ACHN (cell line): ENCODE data around the gene MRPL54.
A peak's percentile ranks its signal among the peaks of the same experiment; 100 is the strongest.

ENCODE experiments used
- DNase-seq: peaks from one replicate; pipeline ENCODE4 v3.0.0-alpha.2; 2015
- in situ Hi-C: cut with HindIII; loops from 2 replicates; pipeline ENCODE4 v1.10.0; 2017; ENCODE audit warnings: low sequenced_read_pairs, low pct_ligation_motif_present, low pct_unique_long_range_greater_than_20kb

Gene MRPL54

DNA sequence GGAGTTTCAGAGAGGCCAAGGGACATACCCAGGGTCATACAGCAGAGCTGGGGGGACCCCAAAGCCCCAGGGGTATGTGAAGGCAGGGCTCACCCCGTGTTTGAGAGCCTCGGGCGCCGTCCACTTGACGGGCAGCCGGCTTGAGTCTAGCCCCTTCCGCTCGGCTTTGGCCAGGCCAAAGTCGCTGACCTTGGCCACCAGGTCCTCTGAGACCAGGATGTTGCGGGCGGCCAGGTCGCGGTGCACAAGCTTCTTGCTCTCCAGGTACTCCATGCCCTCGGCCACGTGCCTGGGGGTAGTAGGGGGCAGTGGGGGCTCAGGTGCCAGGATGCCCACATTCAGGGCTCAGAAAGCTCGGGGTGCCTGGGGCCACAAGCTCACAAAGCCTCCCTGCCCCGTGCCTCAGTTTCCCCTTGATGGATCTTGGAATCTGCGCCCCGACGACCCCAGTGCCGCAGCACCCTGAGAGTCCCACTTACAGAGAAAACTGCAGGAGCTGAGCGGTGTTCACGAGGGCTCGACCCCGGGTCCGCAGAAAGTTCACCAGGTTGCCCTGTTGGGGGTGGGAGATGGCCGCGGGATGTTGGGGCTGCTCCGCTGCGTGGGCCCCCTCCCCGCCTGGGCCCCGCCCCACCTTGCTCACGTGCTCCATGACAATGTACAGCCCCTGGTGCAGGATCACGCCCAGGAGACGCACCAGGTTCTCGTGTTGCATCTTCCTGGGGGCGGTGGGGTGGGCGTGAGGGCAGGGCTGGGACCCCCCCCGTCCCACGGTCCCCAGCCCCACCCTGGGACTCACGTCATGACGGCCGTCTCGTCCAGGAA, 16.6 kb downstream of the MRPL54 start:
- in situ Hi-C loops, result no loop called here
- no peak for DNase-seq

DNA sequence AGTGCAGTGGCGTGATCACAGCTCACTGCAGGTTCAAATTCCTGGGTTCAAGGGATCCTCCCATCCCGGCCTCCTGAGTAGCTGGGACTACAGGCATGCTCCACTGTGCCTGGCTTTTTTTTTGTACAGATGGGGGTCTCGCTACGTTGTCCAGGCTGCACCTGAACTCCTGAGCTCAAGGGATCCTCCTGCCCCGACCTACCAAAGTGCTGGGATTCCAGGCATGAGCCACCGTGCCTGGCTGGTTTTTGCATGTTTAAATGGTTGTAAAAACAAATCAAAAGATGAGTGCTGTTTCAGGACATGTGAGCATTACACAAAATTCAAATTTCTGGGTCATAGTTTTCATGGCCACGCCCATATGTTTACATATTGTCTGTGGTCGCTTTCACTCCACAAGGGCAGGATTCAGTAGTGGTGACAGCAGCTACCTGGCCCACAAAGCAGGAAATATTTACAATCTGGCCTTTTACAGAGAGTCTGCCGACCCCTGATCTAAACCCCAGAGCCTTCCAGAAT, 18.4 kb downstream of the MRPL54 start:
- in situ Hi-C loops, result no loop called here
- DNase-seq, result no peak

DNA sequence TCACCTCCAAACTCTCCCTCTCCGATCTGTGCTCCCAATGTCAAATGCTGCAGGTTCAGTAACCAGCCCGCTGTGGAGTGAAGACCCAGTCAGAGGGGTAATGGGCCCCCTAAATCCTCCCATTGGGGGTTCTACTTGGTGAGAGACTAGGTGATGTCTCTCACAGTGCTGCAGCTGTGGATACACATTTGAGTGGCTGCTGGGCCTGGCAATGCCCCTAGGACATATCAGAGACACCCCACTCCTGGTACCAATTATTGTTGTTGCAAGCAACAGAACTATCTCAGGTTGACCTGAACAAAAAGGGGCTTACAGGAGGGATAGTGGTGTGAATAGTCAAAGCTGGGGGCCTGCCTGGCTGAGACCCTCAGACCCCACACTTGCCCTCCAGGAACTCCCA, 19.1 kb downstream of the MRPL54 start:
- DNase-seq, result no peak
- in situ Hi-C loops, result no loop called here

DNA sequence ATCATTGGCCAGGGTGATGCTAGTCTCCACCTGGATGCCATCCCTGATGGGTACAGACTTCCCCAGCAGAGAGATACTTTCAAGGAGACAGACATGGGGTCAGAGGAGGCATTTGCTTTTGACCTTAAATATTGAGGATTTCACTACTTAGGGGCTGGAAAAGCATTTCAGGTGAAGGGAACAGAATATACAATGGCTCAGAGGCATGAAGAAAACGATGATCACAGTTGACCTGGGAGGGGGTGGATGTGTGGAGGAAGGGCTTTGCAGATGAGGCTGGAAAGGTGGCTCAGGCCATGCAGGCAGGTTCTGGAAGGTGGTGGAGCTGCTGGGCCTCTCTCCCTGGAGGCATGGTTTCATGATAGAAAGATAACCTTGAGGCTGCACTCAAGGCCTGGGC, 19.8 kb downstream of the MRPL54 start:
- in situ Hi-C loops, result no loop called here
- no peak for DNase-seq

DNA sequence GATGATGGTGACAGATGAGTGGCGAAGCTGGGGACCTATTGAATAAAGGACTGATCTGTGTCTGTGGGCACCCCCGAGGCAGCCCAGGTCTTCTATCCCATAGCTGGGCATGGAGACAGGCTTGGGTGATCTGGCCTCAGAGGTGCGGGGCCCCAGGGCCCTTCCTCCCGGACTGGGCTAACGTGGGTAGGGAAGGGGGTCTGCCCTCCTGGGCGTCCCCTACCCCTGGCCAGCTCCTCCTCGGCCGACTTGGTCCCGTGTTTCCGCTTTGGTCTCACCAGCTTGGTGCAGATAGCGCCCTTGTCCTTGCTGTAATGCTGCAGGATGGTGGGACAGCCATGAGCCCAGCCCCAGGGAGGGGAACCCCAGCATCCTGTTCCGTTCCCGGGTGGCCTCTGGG, 20.4 kb downstream of the MRPL54 start:
- no peak for DNase-seq
- in situ Hi-C loops, result no loop called here

DNA sequence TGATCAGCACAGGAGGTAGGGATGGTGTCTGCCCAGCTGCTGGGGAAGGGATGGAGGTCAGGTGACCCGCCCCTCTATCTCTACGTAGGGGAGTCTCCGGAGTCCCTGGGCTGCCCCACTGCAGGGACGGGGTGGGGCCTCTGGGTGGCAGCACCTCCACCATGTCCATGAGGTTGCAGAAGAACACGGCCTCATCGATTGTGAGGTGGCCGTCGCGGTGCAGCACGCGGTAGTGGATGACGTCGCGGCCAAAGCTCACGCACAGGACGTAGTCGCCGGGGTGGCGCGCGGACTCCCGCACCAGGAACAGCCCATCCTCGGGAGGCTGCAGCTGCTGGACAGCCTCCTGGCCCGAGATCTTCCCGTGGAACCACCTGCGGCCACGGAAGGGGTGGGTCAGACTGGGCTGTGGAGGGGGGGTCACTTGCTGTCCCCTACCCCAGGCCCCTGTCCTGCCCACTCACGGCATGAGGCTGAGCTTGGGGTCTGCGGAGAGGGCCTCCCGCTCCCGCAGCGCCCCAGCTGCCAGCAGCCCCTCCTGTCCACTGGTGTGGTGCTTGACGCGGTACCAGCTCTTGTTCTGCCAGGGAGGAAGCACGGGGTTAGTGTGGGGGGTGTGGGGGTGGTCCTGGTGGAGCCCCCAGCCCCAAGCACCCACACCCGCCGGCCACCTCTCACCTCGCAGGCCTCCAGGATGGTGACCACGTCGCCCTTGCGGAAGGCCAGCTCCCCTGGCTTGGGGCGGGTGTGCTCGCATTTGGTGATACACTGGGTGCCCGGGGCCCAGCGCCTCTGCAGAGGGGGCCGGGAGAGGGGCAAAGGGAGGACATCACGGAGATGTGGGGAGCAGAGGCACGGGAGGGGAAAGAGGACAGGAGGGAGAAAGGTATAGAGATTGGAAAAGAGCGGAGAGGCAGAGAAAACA, 21.4 kb downstream of the MRPL54 start:
- DNase-seq, result no peak
- in situ Hi-C loops, result no loop called here

DNA sequence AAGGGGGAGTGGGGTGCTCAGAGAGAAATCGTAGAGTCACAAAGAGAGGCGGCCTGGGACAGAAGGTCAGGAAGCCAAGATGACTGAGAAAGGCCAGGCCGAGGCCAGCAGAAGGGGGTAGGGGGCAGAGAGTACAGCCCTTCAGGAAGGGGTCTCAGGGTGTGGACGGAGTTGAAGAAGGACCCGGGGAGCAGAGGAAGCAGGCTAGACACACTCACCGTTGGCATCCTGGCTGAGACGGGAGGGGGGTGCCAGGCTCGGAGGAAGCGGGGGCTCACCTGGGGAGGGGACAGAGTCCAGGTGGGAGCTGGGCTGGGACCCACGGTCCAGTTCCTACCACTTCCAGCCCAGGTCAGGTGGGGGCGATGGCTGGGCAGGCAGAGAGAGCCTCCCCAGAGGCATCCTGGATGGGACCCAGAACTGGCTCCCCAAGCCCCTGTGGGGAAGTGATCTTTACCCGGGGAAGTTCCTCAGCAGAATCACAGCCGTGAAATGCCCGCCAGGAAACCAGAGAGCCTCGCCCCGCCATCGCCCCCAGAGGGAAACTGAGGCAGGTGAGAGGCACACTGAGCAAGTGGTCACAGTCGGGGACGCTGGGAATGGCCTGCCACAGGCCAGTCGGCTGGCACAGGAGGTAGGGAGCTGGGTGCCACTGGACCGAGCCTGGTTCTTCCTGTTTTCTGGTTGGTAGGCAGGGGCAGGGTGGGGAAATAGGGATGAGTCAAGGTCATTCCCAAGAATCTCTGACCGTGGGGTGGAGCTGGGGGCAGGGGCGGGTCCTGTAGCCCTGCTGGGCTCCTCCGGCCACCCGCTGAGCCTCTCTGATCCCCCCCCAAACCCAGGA, 22.3 kb downstream of the MRPL54 start:
- in situ Hi-C loops, result no loop called here
- DNase-seq, result peak; percentile 48

DNA sequence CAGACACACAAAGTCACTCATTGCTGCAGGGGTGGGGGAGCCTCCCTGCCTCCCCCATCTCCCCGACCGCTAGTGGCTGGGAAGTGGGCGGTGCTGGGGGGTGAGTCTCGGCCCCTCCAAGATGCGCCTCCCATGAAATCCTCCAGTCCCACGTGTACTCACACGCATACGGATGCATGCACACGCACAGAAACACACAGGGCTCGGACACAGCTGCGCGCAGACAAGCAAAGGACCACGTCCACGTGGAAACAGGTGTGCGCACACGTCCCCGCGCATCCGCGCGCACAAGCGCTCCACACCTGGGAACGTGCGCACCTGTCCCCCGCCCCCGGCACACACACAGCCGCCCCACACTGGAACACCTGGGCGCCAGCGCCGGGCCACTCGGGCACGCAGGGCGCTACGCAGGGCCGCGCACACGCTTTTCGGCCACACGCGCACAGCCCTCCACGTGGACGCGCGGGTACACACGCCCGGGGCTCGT, 23.0 kb downstream of the MRPL54 start:
- no peak for DNase-seq
- in situ Hi-C loops, result no loop called here

DNA sequence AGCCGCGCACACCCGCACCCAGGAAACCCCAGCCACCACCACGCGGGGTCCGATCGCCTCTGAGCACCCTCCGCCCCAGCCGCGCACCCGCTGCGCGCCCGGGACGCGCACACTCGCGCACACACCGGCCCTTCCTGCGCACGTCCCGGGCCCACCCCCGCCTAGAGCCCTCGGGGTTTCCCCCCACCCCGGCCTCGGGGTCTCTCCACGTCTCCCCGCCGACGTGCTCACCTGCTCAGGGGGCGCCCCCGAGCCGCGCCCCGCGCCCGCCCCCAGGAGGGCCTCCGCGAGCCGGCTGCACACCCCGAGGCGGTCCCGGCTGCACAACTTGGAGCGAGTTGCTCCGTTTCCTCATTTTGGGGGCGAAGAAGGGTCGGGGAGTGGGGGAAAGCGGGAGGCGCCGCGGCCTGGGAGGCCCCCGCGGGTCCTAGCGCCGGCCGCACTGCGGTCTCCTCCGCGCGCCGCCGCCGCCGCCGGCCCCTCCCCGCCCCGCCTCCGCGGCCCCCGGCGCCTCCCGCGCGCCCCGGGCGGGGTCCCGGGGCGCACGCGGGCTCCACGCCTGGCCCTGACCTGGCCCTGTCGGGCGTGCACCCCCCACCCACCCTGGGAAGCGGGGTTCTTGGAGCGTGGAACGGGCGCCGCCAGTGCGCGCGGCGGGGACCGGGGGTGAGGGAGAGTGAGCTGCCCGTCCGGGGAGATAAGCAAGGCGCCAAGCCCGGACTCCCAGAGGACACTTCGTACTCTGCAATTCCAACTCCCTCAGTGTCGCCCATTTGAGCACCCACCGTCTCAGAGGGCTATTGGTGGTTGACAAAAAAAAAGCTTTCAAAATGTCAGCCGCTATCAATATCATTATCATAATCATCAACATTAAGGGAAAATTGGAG, 23.7 kb downstream of the MRPL54 start, which contains the start of gene MATK:
TSS of gene MATK (minus strand) at position 444 of the 887 bp plus-strand sequence. CDS start 1,246 bp downstream, outside the sequence.
- in situ Hi-C loops, result no loop called here
- no peak for DNase-seq

DNA sequence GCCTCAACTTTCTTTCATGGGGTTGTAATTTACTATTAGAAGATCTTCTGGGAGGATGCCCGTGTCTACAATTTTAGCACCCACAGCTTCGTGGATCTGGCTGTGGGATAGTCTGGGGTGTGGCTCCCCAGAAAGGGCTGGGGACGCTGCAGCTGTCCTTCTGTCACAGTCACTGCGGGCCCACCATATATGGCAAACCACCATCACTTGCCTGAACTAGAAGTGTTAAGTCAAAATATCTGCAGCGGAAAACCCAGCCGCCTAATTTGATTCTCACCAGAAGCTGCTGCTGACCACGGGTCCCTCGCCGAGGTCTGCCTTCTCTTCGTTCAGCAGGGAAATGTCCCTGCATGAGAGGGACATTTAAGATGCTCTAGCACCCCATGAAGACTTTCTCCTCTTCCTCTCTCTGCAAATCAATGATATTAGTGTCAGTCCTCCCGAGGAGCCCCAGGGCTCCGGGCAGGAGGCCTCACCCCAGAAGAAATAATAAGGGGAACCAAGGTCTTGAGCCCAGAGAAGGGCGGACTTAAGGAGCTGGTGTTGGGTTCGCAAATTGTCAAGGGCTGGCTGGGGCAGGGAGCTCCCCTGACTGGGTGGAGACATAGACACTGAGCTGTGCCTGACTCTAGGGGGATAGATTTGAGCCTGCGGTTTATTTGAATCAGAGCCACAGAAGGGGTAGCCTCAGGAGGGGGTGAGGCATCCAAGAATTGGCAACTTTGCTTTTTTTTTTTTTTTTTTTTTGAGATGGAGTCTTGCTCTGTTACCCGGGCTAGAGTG, 26.7 kb downstream of the MRPL54 start:
- no peak for DNase-seq
- in situ Hi-C loops, result no loop called here

DNA sequence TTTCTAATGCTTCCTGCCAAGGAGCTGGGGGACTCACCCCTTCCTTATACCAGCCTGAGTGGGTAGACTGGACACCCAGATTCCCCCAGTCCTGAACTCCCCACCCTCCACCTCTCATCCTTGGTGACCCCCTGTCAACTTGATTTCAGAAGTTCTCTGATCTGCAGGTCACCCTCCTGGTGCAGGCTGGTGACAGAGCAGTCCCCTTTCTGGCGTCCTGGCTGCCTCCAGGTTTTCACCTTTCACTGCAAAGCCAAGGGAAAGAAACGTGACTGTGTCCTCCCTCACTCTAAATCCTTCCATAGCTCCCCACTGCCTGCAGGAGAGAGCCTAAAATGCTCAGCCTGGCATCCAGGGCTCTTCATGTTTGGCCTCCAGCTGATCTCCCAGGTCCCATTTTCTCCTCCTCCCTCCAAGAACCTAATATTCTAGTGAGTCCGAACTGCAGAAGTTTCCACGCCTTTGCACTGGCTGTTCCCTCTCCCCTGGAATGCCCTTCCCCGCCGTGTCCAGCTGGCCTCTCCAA, 27.8 kb downstream of the MRPL54 start:
- DNase-seq, result no peak
- in situ Hi-C loops, result no loop called here

DNA sequence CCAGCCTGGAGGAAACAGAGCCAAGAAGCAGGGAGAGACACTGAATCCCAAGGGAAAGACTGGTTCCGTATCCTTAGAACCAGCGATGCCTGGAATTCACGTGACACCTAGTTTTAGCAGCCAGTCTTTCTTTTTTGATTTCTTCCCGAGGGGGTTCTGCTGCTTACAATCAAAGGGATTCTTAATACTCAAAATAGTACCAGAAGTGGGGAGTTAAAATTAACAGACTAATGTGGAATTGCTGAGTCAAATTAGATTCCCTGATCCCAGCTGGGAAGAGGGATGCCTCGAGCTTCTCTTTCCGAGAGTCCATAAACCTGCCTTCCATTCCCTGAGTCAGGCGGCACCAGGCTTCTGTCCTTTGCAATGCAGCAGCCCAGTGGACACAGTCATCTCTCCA, 28.5 kb downstream of the MRPL54 start:
- in situ Hi-C loops, result no loop called here
- DNase-seq, result no peak

DNA sequence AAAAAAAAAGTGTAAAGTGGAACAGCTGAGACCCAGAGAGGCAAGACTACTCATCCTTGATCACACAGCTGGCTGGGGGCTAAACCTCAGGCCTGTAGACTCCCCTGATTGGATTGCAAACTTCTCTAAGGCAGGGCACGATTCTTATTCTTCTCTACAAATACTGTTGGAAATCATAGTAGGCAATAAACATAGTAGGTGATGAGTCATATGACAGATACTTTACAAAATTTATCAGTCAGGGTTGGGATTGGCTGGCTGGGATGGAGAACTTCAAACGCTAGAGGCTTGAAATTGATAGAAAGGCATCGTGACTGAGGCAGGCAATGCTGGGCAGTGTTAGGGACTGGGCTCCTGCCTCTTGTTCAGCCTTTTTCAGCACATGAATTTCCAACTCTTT, 29.6 kb downstream of the MRPL54 start:
- no peak for DNase-seq
- in situ Hi-C loops, result no loop called here

DNA sequence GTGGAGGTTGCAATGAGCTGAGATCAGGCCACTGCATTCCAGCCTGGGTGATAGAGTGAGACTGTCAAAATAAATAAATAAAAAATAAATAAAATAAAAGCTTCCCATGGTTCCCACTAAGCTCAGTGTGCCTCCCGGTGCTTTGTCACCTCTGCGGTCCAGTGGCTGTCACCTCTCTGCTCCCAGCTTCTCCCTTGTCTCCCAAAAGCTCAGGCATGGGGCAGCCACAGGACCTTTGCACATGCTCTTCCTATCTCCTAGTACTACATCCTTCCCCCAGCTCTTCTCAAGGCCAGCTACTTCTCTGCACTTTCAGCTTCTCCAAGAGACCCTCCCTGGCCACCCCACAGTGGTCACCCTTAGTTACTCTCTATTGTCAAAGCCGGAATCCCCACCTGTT, 31.3 kb downstream of the MRPL54 start:
- no peak for DNase-seq
- in situ Hi-C loops, result no loop called here

DNA sequence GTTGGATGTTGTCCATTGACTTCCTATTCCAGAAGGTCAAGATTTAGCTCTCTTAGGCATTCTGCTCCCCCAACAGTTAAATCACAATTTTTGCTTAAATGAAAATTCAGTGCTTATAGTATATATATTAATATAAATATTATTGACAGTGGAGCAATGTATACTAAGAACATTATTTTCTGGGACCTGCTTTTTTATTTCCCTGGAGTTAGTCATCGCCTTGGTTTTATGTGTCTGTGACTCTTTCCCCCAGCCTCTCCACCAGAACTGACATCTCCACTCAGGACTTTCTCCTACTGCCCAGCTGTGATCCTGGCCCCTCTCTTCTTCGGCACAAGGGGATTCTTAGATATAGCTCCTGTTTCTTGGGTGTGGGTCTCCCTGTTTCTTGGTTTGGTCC, 33.9 kb downstream of the MRPL54 start:
- no peak for DNase-seq
- in situ Hi-C loops, result no loop called here

DNA sequence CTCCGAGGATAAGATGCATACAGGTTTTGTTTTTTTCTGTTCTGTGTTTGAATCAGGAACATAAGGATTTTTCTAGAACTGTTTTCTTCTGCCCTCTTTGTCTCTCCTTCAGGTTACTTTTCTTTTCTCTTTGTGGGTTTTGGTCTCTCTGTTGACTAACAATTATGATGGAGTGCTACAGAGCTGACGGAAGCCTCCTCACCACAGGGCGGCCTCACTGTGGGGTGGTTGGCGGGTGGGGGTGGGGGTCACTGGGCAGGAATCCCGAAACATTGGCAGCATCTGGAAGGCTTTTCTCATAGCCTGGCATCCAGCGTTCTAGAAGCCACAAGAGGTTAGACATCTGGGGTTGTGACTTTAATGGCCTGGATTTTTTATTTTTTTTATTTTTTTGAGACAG, 35.7 kb downstream of the MRPL54 start:
- in situ Hi-C loops, result no loop called here
- no peak for DNase-seq

DNA sequence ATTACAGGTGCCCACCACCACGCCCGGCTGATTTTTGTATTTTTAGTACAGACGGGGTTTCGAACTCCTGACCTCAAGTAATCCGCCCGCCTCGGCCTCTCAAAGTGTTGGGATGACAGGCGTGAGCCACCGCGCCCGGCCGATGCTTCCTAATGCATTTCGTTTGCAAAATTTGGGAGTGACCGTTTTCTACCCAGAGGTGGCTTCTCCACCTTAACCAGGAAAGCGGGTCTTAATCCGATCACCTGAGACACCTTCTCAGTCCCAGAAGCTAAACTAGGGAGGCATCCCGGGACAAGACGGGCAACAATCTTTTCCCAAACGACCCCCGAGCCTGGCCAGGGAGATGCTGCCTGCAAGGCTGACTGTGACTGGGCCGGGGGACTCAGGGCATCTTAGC, 38.5 kb downstream of the MRPL54 start:
- in situ Hi-C loops, result no loop called here
- DNase-seq, result no peak
